Hepatocyte (in vitro differentiated cells): ENCODE data around the gene SF3B5.

Experiments
- EZH2 ChIP-seq: fragments of 200-600 bp; sonication (generic); IDR thresholded peaks from 2 replicates; pipeline ENCODE4 v1.6.1; 2016; ENCODE audit warnings: antibody characterized with exemption, mild to moderate bottlenecking, borderline replicate concordance
- EZH2phosphoT487 ChIP-seq: fragments of 200-600 bp; sonication (generic); IDR thresholded peaks from one replicate; pipeline ENCODE4 v1.6.1; 2018; ENCODE audit warnings: antibody characterized with exemption, mild to moderate bottlenecking, low read depth, moderate library complexity; ENCODE audit not compliant: unreplicated experiment, severe bottlenecking
- TF ChIP-seq, protein P1 (sequence below): fragments of 200-600 bp; sonication (generic); IDR thresholded peaks from 2 replicates; pipeline ENCODE4 v1.5.1; 2016; ENCODE audit warnings: antibody characterized with exemption, mild to moderate bottlenecking; ENCODE audit not compliant: poor library complexity

DNA sequence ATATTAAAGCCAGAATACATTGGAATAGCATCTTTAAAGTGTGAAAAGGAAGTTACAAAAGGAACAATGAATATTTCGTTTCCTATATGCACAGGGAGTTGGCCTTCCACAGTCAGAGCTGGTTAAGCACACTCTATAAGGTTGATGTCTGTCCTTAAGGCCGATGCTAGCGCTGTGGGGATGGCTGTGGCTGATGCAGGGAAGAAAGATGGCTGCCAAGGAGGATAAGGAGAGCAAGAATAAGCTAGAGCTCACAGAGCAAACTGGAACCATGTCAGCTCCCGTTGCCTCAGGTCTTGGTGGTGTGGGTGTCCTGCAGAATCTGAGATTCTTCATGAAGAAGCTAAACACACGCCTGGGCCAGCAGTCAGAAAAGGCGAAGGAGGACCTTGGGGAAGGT lies 34.1 kb upstream of the SF3B5 start:
- TF ChIP-seq, protein P1, sequence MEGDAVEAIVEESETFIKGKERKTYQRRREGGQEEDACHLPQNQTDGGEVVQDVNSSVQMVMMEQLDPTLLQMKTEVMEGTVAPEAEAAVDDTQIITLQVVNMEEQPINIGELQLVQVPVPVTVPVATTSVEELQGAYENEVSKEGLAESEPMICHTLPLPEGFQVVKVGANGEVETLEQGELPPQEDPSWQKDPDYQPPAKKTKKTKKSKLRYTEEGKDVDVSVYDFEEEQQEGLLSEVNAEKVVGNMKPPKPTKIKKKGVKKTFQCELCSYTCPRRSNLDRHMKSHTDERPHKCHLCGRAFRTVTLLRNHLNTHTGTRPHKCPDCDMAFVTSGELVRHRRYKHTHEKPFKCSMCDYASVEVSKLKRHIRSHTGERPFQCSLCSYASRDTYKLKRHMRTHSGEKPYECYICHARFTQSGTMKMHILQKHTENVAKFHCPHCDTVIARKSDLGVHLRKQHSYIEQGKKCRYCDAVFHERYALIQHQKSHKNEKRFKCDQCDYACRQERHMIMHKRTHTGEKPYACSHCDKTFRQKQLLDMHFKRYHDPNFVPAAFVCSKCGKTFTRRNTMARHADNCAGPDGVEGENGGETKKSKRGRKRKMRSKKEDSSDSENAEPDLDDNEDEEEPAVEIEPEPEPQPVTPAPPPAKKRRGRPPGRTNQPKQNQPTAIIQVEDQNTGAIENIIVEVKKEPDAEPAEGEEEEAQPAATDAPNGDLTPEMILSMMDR: no peak
- TF ChIP-seq EZH2phosphoT487: no peak
- no peak for TF ChIP-seq EZH2
